Stimulated activated CD8-positive, alpha-beta memory T cell treated with anti-CD3 and anti-CD28 coated beads, Interleukin-15, amount 100 ng/mL, for 24 hours (primary cell): ENCODE results near the gene OPTN.

ENCODE experiments used
- DNase-seq: peaks from one replicate; pipeline ENCODE4 v3.0.0-alpha.2; 2020; ENCODE audit warnings: low read depth

The OPTN gene

DNA sequence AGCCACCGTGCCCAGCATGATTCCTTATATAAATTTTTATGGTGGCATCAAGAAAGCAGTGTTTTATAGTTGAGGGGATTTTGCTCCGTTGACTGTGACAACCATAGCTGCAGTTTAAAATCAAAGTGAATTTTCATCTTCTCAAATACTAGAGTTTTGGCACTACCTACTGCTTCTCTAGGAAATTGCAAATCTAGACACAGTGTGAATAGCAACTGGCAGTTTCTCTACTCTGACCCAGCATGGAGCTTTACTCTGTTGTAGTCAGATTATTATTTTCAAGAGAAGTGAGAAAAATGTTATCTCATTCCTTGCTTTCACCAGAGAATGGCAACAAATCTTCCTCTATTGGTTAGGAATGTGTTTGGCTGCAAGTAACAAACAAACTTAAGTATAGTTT lies 84.3 kb downstream of the OPTN start:
- DNase-seq: no peak

DNA sequence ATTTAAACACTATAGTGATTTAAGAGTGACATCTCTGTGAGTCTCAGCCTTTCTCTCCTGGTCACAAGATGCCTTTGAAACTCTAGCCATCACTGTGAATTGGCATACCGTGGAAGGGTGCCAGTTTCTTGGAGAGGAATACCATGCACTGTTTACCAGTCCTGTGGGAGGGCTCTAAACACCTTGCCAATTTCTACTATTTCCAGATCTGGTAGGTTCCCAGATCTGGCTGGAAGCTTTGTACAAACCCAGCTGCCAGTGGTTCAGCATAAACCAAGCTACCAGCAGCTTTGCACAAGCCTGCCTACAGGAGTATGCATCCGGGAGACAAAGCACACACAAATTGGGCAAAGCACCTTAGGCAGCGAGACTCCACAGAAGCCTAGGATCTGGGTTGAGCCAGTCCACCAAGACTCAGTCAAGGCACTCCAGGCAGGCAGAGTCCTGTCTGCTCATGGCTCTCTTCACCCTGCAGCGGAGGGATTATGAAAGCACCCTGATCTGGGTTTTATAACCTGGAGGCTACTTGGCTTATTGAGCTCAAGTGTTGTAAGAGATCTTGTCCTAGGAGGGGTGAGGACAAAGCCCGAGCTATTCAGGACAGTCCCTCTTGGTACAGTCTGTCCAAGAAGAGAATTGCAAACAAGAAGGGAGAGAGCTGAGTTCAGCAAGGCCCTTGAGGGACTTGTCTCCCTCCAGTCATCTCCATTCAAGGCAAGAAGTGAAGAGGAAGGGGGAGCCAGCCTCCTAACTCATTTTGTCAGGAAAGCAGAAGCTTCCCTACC lies 85.0 kb downstream of the OPTN start:
- DNase-seq: no peak

DNA sequence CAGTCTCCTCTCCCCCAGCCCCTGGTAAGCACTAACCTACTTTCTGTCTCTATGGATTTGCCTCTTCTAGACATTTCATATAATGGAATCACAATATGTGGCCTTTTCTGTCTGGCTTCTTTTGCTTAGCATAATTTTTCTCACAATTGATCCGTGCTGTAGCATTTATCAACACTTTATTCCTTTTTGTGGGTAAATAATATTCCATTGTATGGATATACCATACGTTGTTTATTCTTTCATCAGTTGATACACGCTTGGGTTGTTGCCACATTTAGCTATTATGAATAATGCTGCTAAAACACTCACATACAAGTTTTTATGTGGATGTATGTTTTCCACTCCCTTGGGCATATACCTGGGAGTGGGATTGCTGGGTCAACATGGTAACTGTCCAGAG lies 87.2 kb downstream of the OPTN start:
- DNase-seq: no peak
